ENCODE results near the gene EEF1A2.

The EEF1A2 gene

DNA sequence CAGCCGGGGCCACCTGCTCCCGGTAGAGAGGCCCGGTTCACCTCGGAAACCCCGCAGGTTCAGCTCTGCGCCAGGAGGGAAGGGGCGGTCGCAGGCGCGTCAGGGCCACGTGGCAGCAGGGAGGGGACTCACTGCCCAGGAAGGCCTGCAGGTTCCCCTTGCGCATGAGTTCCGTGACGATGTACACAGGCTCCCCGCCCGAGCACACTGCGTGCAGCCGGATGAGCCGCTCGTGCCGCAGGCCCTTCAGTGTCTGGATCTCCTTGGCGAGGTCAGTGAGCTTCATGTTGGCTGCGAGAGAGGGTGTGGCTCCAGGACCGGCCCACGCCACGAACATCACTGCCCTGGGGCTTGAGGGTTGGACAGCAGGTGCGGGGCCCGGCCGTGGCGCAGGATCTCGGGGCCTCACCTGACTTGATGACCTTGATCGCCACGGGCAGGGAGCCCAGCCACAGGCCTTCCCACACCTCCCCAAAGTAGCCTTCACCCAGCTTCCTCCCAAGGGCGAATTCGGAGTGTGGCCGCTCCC, 43.2 kb upstream of the EEF1A2 start:
- in situ Hi-C loops (cut with HindIII; ENCODE audit: low pct_ligation_motif_present, low sequenced_read_pairs), result no loop called here
- TF ChIP-seq, protein P1, sequence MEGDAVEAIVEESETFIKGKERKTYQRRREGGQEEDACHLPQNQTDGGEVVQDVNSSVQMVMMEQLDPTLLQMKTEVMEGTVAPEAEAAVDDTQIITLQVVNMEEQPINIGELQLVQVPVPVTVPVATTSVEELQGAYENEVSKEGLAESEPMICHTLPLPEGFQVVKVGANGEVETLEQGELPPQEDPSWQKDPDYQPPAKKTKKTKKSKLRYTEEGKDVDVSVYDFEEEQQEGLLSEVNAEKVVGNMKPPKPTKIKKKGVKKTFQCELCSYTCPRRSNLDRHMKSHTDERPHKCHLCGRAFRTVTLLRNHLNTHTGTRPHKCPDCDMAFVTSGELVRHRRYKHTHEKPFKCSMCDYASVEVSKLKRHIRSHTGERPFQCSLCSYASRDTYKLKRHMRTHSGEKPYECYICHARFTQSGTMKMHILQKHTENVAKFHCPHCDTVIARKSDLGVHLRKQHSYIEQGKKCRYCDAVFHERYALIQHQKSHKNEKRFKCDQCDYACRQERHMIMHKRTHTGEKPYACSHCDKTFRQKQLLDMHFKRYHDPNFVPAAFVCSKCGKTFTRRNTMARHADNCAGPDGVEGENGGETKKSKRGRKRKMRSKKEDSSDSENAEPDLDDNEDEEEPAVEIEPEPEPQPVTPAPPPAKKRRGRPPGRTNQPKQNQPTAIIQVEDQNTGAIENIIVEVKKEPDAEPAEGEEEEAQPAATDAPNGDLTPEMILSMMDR (IDR thresholded peaks at IDR 0.05; ENCODE audit: low read depth, low read length, missing control alignments), result no peak
- Histone ChIP-seq H3K36me3 (replicated peaks) (no peaks in the 10 kb centered on the region), H3K27ac (no peak overlapping the region), H3K27me3 (replicated peaks) (peaks cover 3% of the 10 kb centered on the region), H3K4me3 (ENCODE audit: low read depth, low read length) (no peak overlapping the region)
- no peak for DNase-seq

DNA sequence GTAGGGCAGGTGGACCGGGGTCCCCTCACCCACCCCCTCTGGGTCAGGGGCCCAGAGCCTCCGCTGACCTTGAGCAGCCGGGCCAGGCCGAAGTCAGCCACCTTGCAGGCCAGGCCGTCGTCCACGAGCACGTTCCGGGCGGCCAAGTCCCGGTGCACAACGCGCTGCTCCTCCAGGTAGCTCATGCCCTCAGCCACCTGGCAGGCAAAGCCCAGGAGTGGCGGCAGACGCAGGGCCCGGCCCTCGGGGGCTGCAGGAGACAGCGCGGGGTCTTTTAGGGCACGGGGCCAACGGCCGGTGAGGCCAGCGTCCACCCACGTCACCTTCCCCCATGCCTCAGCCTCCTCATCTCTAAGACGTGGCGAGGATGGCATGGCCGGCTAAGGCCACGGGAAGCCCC, 42.5 kb upstream of the EEF1A2 start:
- no peak overlapping the region for H3K27ac ChIP-seq
- H3K36me3 ChIP-seq (replicated peaks), result no peaks in the 10 kb centered on the region
- TF ChIP-seq, protein P1 (IDR thresholded peaks at IDR 0.05; ENCODE audit: low read depth, low read length, missing control alignments), result no peak
- in situ Hi-C loops (cut with HindIII; ENCODE audit: low pct_ligation_motif_present, low sequenced_read_pairs), result no loop called here
- DNase-seq, result no peak
- no peak overlapping the region for H3K4me3 ChIP-seq (ENCODE audit: low read depth, low read length)
- no peaks in the 10 kb centered on the region for H3K27me3 ChIP-seq (replicated peaks)

DNA sequence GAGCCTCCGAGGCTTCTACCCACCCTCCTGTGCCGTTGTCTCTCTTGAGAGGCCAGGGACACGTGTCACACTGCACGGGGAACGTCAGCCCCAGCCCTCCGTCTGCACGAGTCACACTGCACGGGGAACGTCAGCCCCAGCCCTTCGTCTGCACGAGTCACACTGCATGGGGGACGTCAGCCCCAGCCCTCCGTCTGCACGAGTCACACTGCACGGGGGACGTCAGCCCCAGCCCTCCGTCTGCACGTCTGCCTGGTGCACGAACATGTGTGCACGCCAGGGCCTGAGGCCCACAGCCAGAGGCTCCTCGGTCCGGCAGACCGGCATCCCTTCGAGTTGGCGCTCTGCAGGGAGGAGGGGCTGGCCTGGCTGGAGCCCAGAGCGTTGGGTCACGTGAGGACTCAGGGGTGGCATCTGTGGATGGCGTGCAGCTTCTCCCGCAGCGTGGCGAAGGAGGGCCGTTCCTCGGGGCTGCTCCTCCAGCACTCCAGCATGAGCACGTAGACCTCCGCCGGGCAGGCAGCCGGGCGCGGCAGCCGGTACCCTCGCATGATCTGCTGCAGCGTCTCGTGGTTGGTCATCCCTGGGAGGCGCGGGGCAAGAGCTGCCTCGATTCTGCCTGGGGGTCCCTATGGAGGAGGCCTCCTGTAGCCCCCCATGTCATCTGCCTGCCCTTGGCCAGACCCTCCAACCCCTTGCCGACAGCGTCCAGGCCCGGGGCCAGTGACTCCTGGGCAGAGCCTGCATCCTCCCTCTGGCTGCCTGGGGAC, 41.7 kb upstream of the EEF1A2 start:
- no peak overlapping the region for H3K27ac ChIP-seq
- no peaks in the 10 kb centered on the region for H3K36me3 ChIP-seq (replicated peaks)
- H3K4me3 ChIP-seq (ENCODE audit: low read depth, low read length), result no peak overlapping the region
- in situ Hi-C loops (cut with HindIII; ENCODE audit: low pct_ligation_motif_present, low sequenced_read_pairs), result no loop called here
- H3K27me3 ChIP-seq (replicated peaks), result no peaks in the 10 kb centered on the region
- TF ChIP-seq, protein P1 (IDR thresholded peaks at IDR 0.05; ENCODE audit: low read depth, low read length, missing control alignments), result no peak
- DNase-seq, result no peak

DNA sequence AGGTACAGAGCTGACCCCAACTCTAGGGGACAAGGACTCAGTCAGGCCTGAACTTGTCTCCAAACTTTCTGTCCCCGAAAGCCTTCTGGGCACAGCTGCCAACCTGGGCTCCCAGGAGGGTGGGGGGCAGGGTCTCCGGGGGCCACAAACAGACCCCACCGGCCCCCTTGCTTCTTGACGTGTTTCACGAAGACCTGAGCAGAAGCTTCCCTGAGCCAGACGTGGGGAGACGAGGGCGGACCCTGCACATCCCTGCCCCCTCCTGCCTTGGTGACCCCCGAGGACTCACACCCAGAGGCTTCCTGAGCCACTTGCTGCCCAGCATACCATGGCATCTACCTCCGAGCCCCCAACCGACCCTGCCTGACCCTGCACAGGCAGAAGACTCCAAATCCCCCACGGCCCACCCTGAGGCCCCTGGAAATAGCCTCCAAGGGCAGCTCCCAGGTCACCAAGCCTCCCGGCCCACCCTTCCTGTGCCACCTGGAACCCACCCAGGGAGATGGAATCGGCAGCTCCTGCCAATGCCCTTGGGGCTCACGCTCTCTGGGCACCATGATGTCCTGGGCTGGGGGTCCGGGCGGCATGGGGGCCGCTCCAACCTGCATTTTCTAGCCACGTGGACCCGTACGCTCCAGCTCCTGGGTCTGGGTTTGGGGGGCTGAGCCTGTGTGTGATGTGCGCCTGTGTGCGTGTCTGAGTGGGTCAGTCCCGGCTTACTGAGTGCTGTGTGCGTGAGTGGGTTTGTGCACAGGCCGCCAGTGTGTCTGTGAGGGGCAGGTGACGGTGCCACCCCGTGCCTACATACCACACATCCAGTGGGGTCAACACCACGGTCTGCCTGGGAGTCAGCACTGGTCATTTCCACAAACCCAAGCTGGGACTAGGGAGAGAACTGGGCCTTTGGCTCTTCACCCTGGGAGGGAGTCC, 40.8 kb upstream of the EEF1A2 start:
- H3K27ac ChIP-seq, result no peak overlapping the region
- H3K36me3 ChIP-seq (replicated peaks), result no peaks in the 10 kb centered on the region
- TF ChIP-seq, protein P1 (IDR thresholded peaks at IDR 0.05; ENCODE audit: low read depth, low read length, missing control alignments), result no peak
- no peak for DNase-seq
- in situ Hi-C loops (cut with HindIII; ENCODE audit: low pct_ligation_motif_present, low sequenced_read_pairs), result no loop called here
- no peaks in the 10 kb centered on the region for H3K27me3 ChIP-seq (replicated peaks)
- H3K4me3 ChIP-seq (ENCODE audit: low read depth, low read length), result no peak overlapping the region

DNA sequence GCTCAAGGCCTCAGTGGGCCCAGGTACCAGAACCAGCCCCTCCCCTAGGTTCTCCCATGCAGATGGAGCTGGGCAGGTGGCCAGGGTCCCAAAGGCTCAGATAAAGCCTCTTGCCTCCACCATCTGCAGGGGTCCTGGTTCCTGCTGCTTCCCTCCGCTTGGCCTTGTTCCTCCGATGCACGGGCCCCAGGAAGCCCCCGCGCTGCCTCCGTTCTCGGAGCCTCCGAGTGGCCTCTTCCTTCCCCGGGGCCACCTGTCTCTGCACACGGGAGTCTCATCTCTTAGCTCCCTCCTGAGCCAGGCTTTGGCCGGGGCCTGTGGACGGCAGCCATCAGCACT, 40.2 kb upstream of the EEF1A2 start:
- no peak overlapping the region for H3K27ac ChIP-seq
- TF ChIP-seq, protein P1 (IDR thresholded peaks at IDR 0.05; ENCODE audit: low read depth, low read length, missing control alignments), result no peak
- DNase-seq, result no peak
- in situ Hi-C loops (cut with HindIII; ENCODE audit: low pct_ligation_motif_present, low sequenced_read_pairs), result no loop called here
- no peaks in the 10 kb centered on the region for H3K36me3 ChIP-seq (replicated peaks)
- no peaks in the 10 kb centered on the region for H3K27me3 ChIP-seq (replicated peaks)
- H3K4me3 ChIP-seq (ENCODE audit: low read depth, low read length), result no peak overlapping the region

Measured in brain microvascular endothelial cell (primary cell).